Breast epithelium (tissue), 3 donors: ENCODE data around the gene DES.

ENCODE experiments used
- CTCF ChIP-seq, 3 donors: fragments of 450-650 bp; IDR thresholded peaks; one replicate each; pipeline ENCODE4 v1.5.1; 2016 to 2017; ENCODE audit warnings: antibody characterized with exemption in 3 of 3, mild to moderate bottlenecking in 3 of 3, moderate library complexity in 3 of 3
- POLR2A ChIP-seq: fragments of 450-650 bp; IDR thresholded peaks from one replicate; pipeline ENCODE4 v1.6.1; 2016; ENCODE audit warnings: antibody characterized with exemption, mild to moderate bottlenecking, moderate library complexity

DNA sequence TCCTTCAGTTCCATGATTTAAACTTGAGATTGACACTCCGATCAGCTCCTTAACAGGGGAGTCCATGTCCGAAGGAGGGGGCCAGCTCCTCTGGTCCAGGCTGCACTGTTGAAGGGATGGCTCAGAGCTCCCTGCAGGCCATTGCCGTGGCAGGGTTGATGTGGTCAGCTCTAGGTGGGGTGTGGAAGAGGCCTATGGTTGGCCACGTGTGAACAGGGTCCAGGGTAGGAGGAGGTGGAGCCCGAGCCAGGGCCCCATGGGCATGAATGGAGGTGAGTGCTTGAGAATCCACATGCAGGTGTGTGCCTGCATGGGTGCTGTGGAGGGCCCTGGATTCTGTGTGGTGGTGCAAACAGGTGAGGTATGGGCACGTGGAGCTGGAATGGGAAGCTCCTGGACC, 17.5 kb downstream of the DES start:
- TF ChIP-seq CTCF (IDR thresholded peaks at IDR 0.05): no peak
- no peak for TF ChIP-seq POLR2A
